ENCODE results near the gene GSTA3.
"Not testable (repeated sequence)": the region's sequence is repeated elsewhere in the genome, so short reads cannot be mapped to it uniquely, and the experiment has no call there.

Gene GSTA3

GRCh38 chr6:52856137-52856536 lies 53.4 kb downstream of the GSTA3 start:
- DNase-seq = not testable (repeated sequence)

DNA sequence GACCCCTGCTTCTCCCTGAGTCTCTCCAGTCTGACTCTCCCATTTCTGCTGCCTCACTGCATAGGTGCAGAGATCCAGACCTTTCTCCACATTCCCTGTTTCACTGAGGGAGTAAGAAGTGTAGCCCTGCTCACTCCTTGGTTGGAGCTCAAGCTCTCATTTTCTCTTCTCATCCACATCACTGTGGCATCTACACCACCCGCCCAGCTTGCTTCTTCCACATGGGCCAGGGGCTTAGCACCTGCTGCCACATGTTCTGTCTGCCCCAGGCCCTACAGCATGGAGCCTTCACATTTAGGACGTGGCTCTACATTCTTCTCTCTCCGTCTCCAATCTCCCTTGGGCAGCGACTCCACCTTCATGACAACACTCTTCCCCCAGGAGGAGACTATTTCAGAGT lies 60.4 kb downstream of the GSTA3 start:
- DNase-seq = no peak

All from NCI-H524 (cell line).